ENCODE results near the gene RGMA. TPM values are rescaled to one million over a fixed set of nuclear protein-coding genes. Genes with fewer than 3 reads are reported as not detected.
A peak's percentile ranks its signal among the peaks of the same experiment; 100 is the strongest.

RGMA gene
- total and polyA plus RNA-seq, 10 of the 15 experiments (the other 5 are each of a cell fraction or from before 2014, with no cell fraction given), result not detected

- no peak for TF ChIP-seq RB1 (IDR thresholded peaks at IDR 0.05; ENCODE audit: borderline replicate concordance)
- TF ChIP-seq EZH2 (IDR thresholded peaks at IDR 0.05; ENCODE audit: borderline replicate concordance, control insufficient read depth, low read depth, low read length), result 0 out of 2 replicates have a peak, but pooled peaks have one; percentile 76
- TF ChIP-seq ETV6 (conservative IDR thresholded peaks at IDR 0.05 in 1 of 2, IDR thresholded peaks at IDR 0.05 in 1 of 2; ENCODE audit: borderline replicate concordance in 1 of 2, low read depth in 1 of 2), result no peak
- no peak for TF ChIP-seq MEF2A (IDR thresholded peaks at IDR 0.05; ENCODE audit: insufficient read depth, low read depth, low read length)
- no peak for TF ChIP-seq NFYB (IDR thresholded peaks at IDR 0.05; ENCODE audit: insufficient read depth, low read depth, low read length)
- no peak for TF ChIP-seq ZBTB11 (CRISPR knock-in tag; IDR thresholded peaks at IDR 0.05)
- no peak for TF ChIP-seq SP1 (IDR thresholded peaks at IDR 0.05; ENCODE audit: low read depth, low read length)
- TF ChIP-seq STAT3 (IDR thresholded peaks at IDR 0.05; ENCODE audit: low read depth, low read length), result no peak
- no peak for TF ChIP-seq SIX5 (IDR thresholded peaks at IDR 0.05; ENCODE audit: low read depth, low read length, severe bottlenecking)
- TF ChIP-seq BCL11A (IDR thresholded peaks at IDR 0.05; ENCODE audit: low read depth, low read length), result no peak
- no peak for TF ChIP-seq EED (IDR thresholded peaks at IDR 0.05; ENCODE audit: low read depth)
These were observed 1.2 kb downstream of the RGMA start (continued) for GRCh38 chr15:93087825-93088199.

Measured in GM12878 (cell line).